HFFc6 (cell line): ENCODE results near the gene TENM4. TPM values are rescaled to one million over a fixed set of nuclear protein-coding genes. Genes with fewer than 3 reads are reported as not detected.

ENCODE experiments used
- DNase-seq: peaks from one replicate; pipeline ENCODE4 v3.0.0-alpha.2; 2018
- H3K27ac Mint-ChIP-seq: 2 replicates; pipeline ENCODE4 v1.8.0; 2020; ENCODE audit warnings: mild to moderate bottlenecking, mixed read lengths
- H3K27me3 Mint-ChIP-seq: 2 replicates; pipeline ENCODE4 v1.8.0; 2021; ENCODE audit warnings: mild to moderate bottlenecking, moderate library complexity, mixed read lengths; ENCODE audit not compliant: insufficient read depth
- H3K36me3 Mint-ChIP-seq: 2 replicates; pipeline ENCODE4 v1.8.0; 2021; ENCODE audit warnings: low read depth, mixed read lengths
- H3K4me1 Mint-ChIP-seq: 2 replicates; pipeline ENCODE4 v1.8.0; 2020; ENCODE audit warnings: low read depth, mixed read lengths
- H3K4me3 Mint-ChIP-seq: 2 replicates; pipeline ENCODE4 v1.8.0; 2020; ENCODE audit warnings: mild to moderate bottlenecking, moderate library complexity, mixed read lengths
- H3K9me3 Mint-ChIP-seq: 2 replicates; pipeline ENCODE4 v1.8.0; 2020; ENCODE audit warnings: mild to moderate bottlenecking, mixed read lengths
- total RNA-seq, 6 experiments: library from RNA; stranded (reverse); fragmentation: NEBNext Ultra II Directional; extraction: Animal tissue kit (Norgen Biotek cat#: 25700); gene quantifications; 2 replicates in 1 of 6; 3 replicates in 5 of 6; pipeline ENCODE4 v1.2.3, GENCODE V29; 2021
- TF ChIP-seq, protein P1 (sequence below): fragments of 200-600 bp; sonication (generic); IDR thresholded peaks from 2 replicates; pipeline ENCODE4 v1.5.0; 2021; ENCODE audit warnings: antibody characterized with exemption, mild to moderate bottlenecking

TENM4 gene
- total RNA-seq, 6 experiments from 2014 or later, result 20.9 to 45.5 (median 26.5) TPM

DNA sequence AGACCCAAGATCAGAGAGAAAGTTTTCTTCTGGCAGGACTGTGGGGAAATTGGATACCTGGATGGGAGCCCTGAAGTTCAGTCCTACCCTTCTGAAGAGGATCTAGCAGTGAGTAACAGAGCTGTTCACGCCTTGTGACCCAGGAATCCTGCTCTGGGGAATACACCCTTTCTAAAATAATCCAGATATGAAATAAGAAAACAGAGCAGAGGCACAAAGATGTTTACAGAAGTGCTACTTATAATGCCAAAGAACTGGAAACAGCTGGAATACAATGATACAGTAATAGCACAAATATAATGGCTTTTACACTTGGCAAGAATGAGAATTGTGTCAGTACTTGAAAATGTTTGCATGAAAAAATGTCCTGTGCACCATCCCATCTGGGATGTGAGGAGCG, 562.2 kb downstream of the TENM4 start:
- peaks cover 23% of the 10 kb centered on the region for H3K36me3 Mint-ChIP-seq
- DNase-seq, result no peak
- TF ChIP-seq, protein P1, sequence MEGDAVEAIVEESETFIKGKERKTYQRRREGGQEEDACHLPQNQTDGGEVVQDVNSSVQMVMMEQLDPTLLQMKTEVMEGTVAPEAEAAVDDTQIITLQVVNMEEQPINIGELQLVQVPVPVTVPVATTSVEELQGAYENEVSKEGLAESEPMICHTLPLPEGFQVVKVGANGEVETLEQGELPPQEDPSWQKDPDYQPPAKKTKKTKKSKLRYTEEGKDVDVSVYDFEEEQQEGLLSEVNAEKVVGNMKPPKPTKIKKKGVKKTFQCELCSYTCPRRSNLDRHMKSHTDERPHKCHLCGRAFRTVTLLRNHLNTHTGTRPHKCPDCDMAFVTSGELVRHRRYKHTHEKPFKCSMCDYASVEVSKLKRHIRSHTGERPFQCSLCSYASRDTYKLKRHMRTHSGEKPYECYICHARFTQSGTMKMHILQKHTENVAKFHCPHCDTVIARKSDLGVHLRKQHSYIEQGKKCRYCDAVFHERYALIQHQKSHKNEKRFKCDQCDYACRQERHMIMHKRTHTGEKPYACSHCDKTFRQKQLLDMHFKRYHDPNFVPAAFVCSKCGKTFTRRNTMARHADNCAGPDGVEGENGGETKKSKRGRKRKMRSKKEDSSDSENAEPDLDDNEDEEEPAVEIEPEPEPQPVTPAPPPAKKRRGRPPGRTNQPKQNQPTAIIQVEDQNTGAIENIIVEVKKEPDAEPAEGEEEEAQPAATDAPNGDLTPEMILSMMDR, result no peak
- no peak overlapping the region for H3K4me3 Mint-ChIP-seq
- H3K27ac Mint-ChIP-seq, result no peak overlapping the region
- no peaks in the 10 kb centered on the region for H3K4me1 Mint-ChIP-seq
- peaks cover 7% of the 10 kb centered on the region for H3K27me3 Mint-ChIP-seq
- peaks cover 10% of the 10 kb centered on the region for H3K9me3 Mint-ChIP-seq

DNA sequence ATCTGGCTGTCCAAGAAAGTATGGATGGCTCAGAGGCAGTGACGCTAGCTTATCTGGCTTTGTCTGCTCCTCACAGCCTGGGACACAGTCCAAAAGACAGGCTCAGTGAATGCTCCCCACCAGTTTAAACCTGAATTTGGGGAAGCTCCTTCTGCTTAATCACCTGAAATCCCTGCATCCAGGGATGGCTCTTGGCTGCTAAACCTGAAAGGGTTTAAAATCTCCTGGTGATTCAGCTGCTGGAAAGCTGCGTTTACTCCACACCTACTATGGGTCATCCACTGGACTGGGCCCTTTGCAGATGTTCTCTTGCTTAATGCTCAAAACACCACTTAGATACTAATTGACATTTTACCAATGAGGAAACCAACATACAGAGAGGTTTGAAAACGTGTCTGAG, 564.2 kb downstream of the TENM4 start:
- H3K27me3 Mint-ChIP-seq, result peaks cover 7% of the 10 kb centered on the region
- no peak for DNase-seq
- peaks cover 23% of the 10 kb centered on the region for H3K36me3 Mint-ChIP-seq
- peaks cover 10% of the 10 kb centered on the region for H3K9me3 Mint-ChIP-seq
- H3K27ac Mint-ChIP-seq, result no peak overlapping the region
- no peak overlapping the region for H3K4me3 Mint-ChIP-seq
- no peaks in the 10 kb centered on the region for H3K4me1 Mint-ChIP-seq
- TF ChIP-seq, protein P1, result no peak

DNA sequence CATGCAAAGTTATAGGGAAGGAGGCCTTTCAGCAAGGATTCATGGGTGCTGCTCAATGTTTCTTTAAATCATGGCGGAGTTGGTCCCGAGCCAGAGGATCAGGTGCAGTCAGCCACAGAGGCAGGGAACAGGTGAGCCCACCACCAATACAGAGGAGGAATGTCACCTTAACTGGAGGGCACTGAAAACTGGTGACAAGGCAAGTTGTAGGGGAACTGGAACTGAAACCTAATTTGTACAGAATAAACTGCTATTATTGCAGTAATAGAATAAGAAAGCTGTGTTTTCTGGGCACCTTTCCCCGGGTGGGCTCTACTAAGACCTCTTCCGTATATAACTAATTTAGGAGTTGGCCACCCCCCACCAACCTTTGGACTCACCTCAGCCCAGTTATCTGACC, 570.2 kb downstream of the TENM4 start:
- Mint-ChIP-seq H3K27me3 (peaks cover 7% of the 10 kb centered on the region; the same call in 1 of the 2 replicates), H3K4me3 (no peak overlapping the region), H3K4me1 (no peaks in the 10 kb centered on the region), H3K27ac (no peak overlapping the region), H3K9me3 (no peaks in the 10 kb centered on the region), H3K36me3 (no peaks in the 10 kb centered on the region)
- TF ChIP-seq, protein P1, result no peak
- no peak for DNase-seq

DNA sequence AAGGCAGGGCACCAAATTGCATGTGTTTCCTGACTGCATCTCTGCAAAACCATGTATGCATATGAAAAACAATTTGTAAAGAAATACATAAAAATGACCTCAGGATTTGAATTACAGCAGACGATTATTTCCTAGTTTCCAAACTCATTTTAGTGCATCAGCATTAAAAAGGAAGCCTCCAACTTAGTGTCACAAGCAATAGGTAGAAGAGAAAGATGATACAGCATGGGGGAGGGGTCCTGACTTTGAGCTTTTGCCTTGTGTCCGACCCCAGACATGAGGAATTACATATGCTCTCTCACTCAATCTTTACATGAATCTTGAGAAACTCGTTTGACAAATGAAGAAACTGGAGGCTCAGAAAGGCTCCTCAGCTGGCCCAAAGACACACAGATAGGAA, 571.5 kb downstream of the TENM4 start:
- Mint-ChIP-seq H3K4me1 (no peaks in the 10 kb centered on the region), H3K9me3 (no peaks in the 10 kb centered on the region), H3K36me3 (no peaks in the 10 kb centered on the region), H3K4me3 (no peak overlapping the region), H3K27ac (no peak overlapping the region), H3K27me3 (no peaks in the 10 kb centered on the region; the same call in 1 of the 2 replicates)
- DNase-seq, result no peak
- TF ChIP-seq, protein P1, result no peak

DNA sequence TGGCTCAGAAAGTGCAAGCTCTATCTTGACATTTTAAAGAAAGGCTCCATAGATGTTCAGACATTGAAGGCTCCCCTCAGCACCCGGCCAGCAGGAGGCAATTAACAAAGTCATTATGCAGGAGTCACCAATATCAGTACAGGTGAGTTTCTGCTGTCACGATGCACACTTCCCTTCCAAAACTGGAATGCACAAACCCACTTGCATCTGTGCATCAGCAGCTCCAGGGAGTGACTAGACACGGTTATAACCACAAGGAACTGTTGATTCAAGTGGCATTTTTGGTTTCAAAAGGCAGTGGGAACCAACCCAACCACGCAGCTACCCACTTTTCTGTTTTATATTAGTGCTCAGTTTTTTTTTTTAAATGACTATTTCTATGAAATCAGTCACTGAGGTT, 572.3 kb downstream of the TENM4 start:
- Mint-ChIP-seq H3K27me3 (no peaks in the 10 kb centered on the region; the same call in 1 of the 2 replicates), H3K27ac (no peak overlapping the region), H3K4me1 (no peaks in the 10 kb centered on the region), H3K9me3 (no peaks in the 10 kb centered on the region), H3K36me3 (no peaks in the 10 kb centered on the region), H3K4me3 (no peak overlapping the region)
- TF ChIP-seq, protein P1, result no peak
- no peak for DNase-seq
